Vagina (tissue), 2 donors: ENCODE measurements around the gene PCDHGC4.

Experiments
- CTCF ChIP-seq, 3 experiments: fragments of 450-650 bp in 2 of 3; fragments of 200-600 bp in 1 of 3; sonication (generic) in 1 of 3; IDR thresholded peaks; one replicate each; pipeline ENCODE4 v1.5.1; 2017 to 2019; ENCODE audit warnings: antibody characterized with exemption in 3 of 3, mild to moderate bottlenecking in 2 of 3, moderate library complexity in 2 of 3
- POLR2A ChIP-seq, 2 donors: fragments of 450-650 bp; IDR thresholded peaks; one replicate each; pipeline ENCODE4 v1.6.1; 2017; ENCODE audit warnings: antibody characterized with exemption in 2 of 2, mild to moderate bottlenecking in 2 of 2, moderate library complexity in 2 of 2

DNA sequence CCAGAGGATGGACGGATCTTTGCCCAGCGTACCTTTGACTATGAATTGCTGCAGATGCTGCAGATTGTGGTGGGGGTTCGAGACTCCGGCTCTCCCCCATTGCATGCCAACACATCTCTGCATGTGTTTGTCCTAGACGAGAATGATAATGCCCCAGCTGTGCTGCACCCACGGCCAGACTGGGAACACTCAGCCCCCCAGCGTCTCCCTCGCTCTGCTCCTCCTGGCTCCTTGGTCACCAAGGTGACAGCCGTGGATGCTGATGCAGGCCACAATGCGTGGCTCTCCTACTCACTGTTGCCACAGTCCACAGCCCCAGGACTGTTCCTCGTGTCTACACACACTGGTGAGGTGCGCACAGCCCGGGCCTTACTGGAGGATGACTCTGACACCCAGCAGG is 5.9 kb downstream of the PCDHGC4 start:
- no peak for TF ChIP-seq CTCF (IDR thresholded peaks at IDR 0.05)
- no peak for TF ChIP-seq POLR2A (IDR thresholded peaks at IDR 0.05)
